NCI-H446 (cell line): Measurements from ENCODE around the gene DAB2IP.
A peak's percentile ranks its signal among the peaks of the same experiment; 100 is the strongest.
"Not testable (repeated sequence)": the region's sequence is repeated elsewhere in the genome, so short reads cannot be mapped to it uniquely, and the experiment has no call there.

Experiments used
- DNase-seq, 2 experiments: peaks; one replicate each; lab custom pipeline; 2025; lab: John Stamatoyannopoulos, UW

The DAB2IP gene

DNA sequence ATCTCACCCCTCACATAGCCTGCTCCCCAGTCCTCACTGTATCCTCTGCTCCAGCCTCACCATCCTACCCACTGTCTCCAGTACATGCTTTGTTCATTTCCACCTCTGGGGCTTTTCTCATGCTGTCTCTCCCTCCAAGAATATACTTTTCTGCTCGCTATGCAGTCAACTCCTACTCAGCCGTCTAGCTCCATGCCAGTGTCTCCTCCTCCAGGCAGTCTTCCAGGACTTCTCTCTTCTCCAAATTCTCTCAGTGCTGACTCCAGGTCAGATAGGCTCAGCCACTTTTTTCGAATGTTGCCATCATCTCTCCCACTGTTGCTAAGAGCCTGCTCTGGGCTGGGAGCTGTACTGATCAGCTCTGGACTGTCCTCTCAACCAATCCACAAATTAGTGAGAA, 8.0 kb upstream of the DAB2IP start:
- DNase-seq: no peak

DNA sequence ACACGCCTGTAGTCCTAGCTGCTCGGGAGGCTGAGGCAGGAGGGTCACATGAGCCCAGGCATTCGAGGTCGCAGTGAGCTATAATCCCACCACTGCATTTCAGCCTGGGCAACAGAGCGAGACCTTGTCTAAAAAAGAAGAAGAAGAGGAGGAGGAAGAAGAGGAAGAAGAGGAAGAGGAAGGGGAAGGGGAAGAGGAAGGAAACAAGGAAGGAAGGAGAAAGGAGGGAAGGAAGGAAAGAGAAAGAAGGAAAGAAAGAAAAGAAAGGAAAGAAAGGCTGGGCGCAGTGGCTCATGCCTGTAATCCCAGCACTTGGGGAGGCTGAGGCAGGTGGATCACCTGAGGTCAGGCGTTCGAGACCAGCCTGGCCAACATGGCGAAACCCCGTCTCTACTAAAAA, 7.4 kb upstream of the DAB2IP start:
- DNase-seq: not testable (repeated sequence)

DNA sequence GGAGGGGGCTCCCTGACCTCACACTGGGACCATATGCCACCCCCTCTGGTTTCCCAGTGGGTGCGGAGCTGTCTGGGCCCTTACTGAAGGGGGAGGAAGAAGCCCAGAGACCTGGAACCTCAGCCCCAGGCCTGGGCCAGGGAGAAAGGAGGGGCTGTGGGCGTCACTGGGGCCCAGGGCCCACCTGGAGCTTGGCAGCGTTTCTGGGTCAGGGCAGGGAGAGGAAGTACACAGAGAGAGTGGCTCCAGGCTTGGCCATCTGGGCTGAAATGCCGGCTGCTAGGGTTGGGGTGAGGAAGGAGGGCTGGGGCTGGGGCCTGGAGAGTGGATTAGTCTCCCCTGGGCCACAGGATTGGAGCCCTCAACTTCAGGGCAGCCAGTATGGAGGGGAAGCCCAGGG, 6.4 kb upstream of the DAB2IP start:
- DNase-seq: peak; percentile 37 to 73

DNA sequence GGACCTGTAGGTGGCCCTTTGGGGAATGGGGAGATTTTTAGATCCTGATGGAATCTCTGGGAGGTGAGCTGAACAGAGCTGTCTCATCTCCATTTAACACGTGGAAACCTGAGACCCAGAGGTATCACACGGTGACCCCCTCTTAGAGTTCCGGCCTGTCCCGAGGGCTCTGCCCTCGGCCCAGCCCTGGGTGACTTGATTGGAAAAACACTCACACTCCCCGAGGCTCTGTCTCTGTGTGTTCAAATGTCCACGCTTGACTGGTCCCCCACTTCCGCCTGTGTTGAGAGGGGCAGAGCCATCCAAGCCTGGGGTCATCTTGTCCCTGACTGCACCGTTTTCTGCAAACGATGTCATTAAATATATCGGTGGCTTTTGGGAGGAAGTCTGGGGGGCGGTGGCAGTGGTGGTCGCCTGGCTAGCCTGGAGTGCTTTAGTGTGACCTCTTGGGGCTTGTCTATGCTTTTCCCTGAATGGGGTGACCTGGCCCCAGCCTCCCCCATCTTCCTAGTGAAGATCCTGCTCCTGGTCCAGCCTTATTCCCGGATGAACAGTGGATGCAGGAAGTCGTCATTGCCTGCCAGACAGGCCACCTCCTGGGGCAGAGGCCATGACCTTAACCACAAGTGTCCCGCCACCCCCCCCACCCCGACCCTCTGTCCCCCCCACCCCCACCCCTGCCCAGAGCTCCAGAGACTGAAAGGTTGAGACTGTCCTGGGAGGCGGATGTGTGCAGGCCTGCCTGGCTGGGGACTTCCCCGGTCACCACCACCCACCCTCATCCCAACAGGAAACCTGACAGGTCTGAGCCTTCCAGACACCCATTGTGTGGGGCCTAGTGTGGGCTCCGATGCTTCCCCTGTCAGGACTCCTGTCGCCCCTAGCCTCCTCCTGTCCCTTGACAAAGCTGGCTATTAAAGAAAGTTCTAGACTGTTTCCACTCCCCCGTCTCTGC, 5.3 kb upstream of the DAB2IP start:
- DNase-seq: no peak

DNA sequence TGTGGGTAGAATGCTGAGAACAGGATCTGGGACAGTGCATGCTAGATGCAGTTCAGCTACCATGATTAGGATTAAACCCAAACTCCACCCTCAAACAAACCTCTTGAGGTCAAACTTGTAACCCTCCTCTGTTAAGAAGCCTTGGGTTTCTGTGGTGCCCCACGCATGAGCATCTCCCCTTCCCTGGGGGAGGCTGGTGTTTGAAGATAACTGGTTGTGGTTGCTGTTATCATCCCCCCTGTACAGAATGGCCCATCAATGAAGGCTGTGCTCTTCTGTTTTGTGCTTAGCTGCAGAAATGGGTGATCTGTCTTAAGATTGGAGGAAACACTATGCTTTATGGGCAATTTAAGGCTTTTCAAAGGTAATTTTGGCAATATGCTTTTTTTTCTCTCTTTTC, 4.4 kb upstream of the DAB2IP start:
- DNase-seq: no peak

DNA sequence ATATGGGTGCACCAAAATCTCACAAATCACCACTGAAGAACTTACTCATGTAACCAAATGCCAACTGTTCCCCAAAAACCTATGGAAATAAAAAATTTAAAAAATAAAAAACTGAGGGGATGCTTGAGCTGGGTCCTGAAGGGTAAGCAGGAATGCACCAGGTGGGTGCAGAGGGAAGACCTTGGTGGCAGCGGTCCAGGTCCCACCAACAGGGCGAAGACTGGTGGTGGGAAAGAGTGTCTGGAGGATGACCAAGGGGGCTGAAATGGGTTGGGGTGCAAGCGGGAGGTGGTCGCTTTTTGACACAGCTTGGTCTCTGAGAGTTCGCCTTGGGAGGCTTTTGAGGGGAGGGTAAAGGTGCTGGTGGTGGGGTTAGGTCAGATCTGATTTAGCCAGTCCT, 3.3 kb upstream of the DAB2IP start:
- DNase-seq: no peak

DNA sequence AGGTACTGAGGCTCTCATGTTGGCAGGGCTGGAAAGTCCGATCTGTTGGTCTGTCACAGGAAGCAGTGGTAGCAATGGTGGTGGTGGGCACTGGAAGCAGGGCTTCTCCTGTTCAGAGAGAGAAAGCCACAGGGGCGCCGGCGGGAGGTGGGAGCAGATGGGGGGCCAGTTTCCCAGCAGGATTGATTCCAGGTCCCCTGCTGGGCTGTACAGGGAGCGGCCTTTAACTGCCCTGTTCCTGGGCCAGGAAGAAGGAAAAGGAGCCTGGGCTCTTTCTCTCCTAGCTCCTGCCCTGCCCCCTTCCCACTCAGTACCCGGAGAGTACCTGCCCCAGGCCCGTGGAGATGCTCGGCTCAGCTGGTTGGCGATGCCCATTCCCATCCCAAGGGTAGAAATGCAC, 2.6 kb upstream of the DAB2IP start:
- no peak for DNase-seq

DNA sequence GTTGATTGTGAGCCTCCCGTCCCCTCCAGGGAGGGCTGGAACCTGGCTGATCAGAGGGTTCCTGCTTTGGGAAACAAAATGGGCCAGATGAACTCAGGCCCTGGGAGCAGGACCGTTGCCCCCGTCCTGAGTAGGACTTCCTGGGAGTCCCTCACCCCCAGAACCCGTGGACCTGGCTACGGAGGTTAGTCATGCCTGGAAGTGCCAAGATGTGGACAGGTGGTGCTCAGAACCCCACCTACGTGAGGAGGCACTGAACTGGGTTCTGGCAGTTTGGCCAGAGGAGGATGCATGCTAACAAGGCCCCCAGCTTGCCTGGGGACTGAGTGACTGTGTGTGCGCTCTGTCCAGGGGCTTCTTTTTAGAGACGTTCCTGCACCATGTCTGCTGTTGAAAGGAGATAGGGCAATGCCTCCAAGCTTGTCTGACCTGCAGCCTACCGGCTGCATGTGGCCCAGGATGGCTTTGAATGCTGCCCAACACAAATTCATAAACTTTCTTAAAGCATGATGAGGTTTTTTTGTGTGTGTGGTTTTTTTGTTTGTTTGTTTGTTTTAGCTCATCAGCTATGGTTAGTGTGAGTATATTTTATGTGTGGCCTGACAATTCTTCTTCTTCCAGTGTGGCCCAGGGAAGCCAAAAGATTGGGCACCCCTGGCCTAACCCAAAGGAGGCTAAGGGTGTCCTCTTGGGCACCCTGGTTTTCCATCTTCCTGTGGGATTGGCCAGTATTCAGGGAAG, 1.8 kb upstream of the DAB2IP start:
- no peak for DNase-seq

DNA sequence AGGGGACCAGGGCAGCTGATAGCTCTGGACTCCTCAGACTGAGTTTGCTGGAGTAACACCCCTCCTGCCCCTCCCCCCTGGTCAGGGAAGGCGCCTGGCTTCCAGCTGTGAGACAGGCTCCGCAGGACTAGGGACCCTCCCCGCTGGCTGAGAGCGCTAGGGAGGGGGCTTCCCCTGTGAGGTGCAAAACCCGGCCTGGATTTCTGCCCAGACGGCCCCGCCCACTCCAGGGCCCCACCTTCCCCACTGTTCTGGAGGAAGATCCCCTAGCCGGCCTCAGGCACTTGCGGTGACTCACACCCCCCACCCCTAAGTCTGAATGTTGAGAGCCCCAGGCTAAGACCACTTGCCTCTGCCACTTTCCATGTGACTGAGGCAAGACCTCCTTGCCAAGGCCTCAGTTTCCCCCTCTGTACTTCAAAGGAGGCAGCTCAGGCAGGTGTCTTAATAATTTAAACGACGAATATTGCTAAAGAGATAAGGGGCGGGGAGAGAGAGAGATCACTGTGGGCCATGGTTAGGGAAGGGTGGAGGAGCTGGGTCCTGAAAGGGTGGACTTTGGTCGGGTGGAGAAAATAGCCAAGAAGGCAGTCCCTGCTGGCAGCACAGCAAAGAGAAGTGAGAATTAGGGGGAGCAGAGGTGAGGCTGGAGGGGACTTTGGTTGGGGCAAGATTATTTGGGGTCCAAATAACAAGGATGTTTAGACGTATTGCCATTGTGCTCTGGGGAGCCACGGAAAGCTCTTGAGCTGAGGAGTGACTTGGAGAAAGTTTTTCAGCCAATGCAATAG, 1.0 kb upstream of the DAB2IP start:
- DNase-seq: peak in 1 of 2 experiments; percentile 83

DNA sequence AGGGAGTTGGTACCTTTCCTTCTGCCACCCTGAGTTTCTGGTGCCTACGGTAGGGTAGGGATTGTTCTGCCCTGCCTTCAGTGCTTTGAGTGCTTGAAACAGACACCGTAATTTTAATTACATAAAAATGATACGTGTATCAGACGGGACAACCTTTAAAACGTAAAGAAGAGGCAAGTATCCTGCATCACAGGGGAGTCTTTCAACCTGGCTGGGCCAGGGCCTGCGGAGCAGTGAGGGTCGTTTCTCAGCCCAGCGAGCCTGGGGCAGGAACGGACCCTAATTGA, 483 bp upstream of the DAB2IP start:
- no peak for DNase-seq

DNA sequence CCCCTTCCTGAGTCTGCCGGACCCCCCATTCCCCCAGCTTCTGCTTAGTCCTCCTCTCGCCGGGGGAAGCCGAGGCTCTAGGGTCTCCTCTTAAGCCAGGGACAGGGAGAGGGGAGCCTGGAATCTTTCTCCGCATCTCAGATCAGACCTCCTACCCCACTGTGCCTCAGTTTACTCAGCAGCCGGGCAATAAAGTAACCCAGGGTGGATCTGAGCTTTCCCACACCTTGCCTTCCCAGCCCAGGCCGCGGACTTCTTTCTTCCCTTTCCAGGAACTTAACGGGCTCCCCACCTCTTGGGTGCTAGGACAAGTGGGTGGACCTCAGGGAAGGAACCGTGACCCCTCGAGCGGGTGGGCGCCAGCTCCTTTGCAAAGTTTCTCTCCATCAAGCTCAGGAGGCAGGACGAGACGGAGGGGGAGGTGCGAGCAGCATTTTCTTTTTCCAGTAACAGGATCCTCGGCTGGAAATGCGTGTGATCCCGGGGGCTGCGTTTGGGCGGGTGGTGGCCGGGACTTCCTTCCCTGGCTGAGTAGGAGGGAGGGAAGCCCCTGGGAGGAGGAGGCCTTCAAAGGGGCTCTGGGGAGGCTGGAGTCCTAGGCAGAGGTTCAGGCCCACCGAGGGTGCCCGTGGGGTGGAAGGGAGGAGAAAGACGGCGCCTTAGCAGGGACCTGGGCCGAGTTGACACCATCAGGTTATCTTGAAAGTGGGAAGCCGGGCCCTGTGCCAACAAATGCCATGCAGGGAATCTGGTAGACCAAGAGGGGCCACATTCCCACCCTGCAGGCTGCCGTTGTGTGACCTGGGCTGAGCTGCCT, 795 bp downstream of the DAB2IP start:
- DNase-seq: no peak

DNA sequence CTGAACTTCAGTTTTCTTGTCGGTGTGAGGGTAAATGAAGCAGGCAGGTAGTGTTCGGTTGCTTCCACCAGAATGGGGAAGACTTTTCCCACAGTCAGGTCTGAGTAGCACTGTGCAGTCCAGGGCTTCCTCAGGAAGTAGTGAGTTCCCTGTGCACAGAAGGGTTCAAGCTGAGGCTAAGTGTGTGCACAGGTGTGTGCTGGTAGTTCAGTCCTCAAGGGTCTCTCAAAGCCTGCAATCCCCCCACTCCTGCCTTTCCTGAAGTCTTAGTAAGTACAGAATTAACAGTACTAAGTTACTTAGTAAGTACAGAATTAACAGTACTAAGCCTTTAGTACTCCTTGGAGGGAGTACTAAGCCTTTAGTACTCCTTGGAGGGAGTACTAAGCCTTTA, 1.4 kb downstream of the DAB2IP start:
- DNase-seq: no peak

DNA sequence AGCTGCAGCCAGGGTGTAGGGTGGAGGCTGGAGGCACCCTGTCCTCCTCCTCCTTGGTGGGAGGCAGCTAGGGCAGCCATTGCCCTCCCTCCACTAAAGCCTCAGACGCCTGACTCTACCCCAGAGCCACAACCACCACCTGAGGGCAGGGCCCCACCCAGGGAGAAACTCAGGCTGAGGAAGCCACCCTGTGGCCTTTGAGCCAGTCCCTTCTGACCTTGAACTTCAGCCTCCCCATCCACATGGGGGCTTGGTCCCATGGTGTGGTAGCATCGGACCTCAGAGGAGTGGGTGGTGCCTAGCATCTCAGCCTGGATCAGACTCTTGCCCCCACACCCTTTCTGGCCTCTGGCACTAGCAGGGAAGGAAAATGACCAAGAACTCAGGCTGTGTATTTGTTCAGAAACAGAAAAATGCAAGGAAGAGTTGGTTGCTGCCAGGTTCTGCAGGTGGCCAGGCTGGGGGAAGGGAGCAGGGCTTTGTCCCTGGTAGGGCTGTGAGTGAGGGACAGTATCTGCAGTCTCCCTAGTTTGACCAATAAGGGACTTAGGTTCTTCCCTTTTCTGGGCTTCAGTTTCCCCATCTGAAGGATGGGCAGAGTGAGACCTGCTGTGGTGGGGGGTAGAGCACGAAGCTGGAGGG, 3.2 kb downstream of the DAB2IP start:
- DNase-seq: no peak

DNA sequence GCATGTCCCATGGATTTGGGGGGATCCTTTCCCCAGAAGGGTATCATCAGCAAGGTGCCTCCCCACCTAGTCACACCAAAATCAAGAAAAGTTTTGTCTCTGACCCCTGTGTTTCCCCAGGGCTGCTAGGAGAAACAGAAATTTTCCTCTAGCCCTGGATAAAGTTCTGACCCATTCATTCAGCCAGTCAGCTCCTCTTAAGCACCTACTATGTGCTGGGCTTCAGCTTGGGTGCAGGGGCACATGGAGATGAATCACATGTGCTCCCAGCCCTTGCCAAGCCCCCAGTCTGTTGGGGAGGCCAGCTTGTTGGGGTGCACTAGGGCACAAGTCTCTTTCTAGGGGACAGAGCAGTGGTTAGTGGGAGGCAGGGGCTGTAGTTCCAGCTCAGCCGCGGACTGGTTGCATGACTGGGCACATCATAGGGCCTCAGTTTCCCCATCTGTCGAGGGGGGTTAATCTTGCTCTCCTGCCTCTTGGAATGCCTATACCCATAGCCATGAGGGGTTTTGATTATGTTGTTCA, 3.9 kb downstream of the DAB2IP start:
- no peak for DNase-seq

DNA sequence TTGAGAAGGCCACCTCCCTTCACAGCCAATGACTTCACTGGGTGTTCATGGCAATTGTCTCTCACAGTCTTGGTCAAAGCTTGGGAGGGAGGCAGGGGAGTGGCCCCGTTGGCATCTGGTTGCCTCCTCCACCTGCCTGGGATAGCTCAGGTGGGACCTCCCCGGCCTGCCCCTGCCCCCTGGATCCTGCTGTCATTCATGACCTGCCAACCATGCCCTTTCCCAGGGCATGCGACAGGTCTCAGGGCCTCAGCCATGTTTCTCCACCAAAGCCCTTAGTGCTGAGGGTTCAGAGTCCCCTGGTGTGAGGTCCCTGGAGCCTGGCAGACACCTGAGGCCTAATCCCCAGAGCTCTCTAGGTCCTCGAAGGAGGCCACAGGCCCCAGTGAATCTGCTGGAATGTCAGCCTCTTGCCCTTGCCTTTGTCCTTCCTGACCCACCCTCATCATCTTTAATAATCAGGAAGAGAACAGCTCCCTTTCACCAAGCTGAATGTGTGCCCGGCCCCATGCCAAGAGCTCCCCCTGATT, 5.6 kb downstream of the DAB2IP start:
- DNase-seq: no peak

DNA sequence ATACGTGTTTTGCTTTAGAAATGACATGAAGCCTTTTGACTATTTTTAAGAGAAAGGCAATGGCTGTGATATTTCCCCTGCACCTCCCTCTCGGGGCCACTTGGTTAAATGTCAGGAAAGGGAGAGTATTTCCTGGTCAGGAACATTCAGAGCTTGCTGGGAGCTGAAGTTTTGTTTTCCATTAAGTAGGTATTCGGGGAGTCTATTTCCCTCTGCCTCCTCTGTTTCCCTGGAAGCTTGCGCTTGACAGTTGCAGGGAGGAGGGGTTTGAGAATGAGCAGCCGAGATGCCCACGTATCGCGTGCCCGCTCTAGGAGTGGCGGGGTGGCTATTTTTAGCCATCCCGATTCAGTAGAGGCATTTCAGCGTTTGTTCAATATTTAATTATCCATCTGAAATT, 6.7 kb downstream of the DAB2IP start:
- no peak for DNase-seq

DNA sequence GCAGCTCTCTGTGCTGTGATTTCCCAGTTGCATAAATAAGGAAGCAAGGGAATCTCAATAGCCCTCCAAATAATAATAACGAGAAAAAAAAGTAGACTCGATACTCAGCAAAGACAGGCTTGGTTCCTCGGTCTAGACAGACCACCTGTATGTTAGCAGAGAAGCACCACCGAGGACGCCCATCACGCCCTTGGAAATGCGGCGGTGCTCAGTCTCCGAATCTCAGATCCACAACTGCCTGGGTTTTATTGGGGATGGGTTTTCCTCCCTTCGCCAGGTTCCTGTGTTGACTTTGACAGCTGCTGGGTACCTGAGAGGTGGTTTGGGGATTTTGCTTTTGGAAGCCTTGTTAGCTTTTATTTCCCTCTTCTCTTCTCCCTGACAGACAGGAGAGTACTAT, 7.2 kb downstream of the DAB2IP start:
- DNase-seq: no peak

DNA sequence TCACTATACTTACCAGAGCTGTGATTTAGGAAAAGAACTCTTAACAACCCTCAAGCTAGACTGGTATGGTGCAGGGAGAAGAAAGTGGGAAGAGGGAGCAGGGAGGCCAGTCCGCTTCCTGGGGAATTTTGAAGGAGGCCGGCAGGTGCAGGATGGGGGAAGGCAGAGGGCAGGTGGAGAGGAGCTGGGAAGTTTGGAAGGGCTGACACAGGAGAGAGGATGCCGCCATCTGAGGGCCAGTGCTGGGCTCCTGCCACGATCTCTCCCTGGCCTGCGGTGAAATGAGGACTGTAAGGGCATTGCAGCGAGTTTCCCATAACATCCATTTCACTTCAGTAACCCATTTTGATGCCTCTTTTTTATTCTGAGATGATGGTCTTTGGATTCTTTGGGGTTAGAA, 8.9 kb downstream of the DAB2IP start:
- no peak for DNase-seq

DNA sequence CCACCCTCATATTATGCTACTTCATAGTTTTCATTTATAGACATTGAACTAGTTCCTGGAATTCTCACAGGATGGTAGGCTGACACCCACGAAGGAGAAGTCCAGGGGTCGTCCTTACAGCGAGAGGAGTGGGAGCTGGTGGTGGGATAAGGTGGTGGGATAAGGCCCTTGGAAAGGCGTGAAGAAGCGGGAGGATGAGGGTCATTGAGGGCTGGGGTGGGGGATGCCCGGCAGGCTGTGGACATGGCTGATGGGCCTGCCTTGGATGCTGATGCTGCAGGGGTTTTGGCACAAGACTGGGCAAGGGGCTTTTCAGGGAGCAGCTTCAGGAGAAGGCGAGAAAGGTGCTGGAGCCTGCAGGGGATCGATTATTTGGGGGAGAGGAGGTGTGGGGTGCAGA, 9.4 kb downstream of the DAB2IP start:
- DNase-seq: no peak

DNA sequence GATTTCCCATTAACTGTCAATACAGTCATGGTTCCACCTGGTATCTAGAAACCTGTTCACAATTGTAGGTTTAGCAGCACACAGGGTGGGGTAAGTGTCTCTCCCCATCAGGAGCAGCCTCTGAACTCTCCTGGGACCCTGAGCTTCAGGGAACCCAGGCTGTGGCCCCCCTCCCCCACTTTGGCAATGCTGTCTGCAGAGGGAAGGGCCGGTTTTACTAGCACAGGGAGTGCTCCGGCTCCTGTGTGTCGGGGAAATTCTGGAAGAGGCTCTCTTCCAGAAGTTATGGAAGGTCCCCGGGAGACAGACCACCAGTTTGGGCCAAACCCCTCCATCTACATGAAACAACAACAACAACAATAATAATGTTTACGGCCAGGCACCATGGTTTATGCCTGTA, 9.9 kb downstream of the DAB2IP start:
- no peak for DNase-seq

DNA sequence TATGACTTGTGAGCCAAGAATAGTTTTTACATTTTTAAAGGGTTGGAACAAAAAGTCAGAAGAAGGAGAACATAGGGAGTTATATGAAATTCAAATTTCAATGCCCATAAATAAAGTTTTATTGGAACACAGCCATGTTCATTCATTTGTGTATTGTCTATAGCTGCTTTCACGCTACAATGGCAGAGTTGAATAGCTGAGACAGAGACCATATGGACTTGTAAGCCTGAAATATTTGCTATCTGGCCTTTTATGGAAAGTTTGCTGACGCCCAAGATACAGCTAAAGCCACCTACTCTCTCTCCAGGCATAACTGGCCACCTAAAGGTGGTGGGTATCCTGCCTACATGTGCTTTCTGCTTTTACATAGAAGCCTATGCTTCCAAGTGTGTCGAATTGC, 10.9 kb downstream of the DAB2IP start:
- DNase-seq: peak in 1 of 2 experiments; percentile 73
